ENCODE measurements around the gene FAM83C. TPM values are rescaled to one million over a fixed set of nuclear protein-coding genes. Genes with fewer than 3 reads are reported as not detected.
"Not testable (repeated sequence)": the region's sequence is repeated elsewhere in the genome, so short reads cannot be mapped to it uniquely, and the experiment has no call there.

The FAM83C gene
- polyA plus RNA-seq, 3 donors, result 0.06 TPM; not detected in 1

- DNase-seq (ENCODE audit: low read depth in 3 of 3, low spot score in 2 of 3), result no peak
Observed at GRCh38 chr20:35319192-35319870, 27.1 kb upstream of the FAM83C start.

- no peak for DNase-seq (ENCODE audit: low read depth in 3 of 3, low spot score in 2 of 3)
Observed at GRCh38 chr20:35318502-35319157, 26.4 kb upstream of the FAM83C start.

DNA sequence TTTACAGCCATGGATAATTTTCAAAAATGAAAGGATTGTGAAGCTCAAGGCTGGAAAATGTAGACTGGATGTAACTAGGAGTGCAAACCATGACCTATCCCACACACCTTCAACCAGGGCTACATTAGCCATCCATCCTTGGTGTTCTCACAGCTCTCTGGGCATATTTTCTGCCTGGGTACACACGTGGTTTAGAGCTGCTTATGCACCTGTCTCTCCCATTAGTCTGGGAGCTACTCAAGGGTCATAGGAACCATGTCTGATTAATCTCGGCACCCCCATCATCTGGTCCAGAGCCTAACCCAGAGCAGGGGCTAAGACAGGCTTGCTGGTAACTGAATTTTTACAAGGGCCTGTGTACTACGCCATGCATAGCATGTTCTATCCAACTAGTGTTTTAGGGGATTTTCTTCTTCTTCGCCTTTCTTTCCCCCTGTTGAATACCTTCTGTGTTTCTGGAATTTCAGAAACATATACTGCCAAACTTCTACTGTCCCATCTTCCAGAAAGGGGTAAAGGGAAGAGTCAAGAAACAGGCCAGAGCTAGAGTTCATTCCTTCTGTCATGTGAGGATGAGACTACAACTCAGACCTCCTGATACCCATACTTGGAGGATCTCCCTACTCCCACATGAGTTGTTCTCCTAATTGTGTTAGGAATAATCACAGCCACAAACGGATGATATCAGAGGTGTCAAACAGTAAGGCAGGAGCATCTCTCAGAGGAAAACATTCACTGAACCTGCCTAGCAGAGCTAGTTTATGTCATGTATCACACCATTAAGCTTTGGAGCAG lies 25.4 kb upstream of the FAM83C start:
- DNase-seq (ENCODE audit: low read depth in 3 of 3, low spot score in 2 of 3), result no peak

- DNase-seq (ENCODE audit: low read depth in 3 of 3, low spot score in 2 of 3), result no peak
Observed at GRCh38 chr20:35316086-35316485, 23.9 kb upstream of the FAM83C start.

DNA sequence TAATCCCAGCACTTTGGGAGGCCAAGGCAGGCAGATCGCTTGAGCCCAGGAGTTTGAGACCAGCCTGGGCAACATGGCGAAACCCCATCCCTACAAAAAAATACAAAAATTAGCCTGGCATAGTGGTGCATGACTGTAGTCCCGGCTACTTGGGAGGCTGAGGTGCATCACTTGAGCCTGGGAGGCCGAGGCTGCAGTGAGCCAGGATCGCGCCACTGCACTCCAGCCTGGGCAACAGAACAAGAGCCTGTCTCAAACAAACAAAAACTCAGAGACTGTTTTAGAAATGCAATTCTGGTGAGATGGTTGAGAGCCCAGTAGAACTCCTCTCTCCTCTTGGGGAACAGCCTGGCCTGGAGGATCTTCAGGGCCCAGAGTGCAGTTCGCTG lies 23.4 kb upstream of the FAM83C start:
- not testable (repeated sequence) for DNase-seq (ENCODE audit: low read depth in 3 of 3, low spot score in 2 of 3)

- no peak for DNase-seq (ENCODE audit: low read depth in 3 of 3, low spot score in 2 of 3)
Observed at GRCh38 chr20:35314816-35315631, 22.8 kb upstream of the FAM83C start.

DNA sequence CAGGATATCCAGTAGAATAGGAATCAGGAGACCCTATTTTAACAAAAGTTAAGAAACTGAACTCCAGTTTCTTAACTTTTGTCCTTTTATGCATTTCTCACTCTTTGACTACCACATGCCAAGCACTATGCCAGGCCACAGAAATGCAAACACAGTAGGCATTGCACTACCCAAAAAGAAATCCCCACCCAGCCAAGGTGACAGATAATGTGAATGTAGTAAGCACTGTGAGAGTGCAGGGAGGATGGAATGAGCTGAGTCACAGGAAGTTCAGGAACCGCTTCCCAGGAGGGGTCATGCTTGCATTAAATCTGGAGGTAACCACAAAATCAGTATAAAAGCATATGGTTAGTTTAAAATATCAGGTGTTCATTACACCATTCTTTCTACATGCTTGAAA lies 20.1 kb upstream of the FAM83C start:
- no peak for DNase-seq (ENCODE audit: low read depth in 3 of 3, low spot score in 2 of 3)

DNA sequence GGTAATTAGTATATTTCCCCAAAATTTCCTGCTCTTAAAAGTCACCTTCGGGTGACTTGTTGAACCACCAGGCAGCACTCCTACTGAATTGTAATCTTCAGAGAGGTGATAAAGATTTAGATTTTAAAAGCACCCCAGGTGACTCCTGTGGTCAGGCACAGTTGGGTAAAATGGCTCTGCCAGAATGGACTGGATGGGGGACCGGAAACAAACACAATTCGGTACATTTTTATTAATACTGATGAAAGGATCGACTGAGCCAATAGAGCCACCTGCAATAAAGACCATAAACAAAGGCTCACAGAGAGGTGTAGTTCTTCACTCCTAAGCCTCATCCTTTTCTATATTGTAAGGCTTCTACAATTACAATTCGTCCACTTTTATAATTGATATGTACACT lies 19.6 kb upstream of the FAM83C start:
- no peak for DNase-seq (ENCODE audit: low read depth in 3 of 3, low spot score in 2 of 3)

GRCh38 chr20:35311409-35311808 lies 19.2 kb upstream of the FAM83C start:
- DNase-seq (ENCODE audit: low read depth in 3 of 3, low spot score in 2 of 3), result no peak

DNA sequence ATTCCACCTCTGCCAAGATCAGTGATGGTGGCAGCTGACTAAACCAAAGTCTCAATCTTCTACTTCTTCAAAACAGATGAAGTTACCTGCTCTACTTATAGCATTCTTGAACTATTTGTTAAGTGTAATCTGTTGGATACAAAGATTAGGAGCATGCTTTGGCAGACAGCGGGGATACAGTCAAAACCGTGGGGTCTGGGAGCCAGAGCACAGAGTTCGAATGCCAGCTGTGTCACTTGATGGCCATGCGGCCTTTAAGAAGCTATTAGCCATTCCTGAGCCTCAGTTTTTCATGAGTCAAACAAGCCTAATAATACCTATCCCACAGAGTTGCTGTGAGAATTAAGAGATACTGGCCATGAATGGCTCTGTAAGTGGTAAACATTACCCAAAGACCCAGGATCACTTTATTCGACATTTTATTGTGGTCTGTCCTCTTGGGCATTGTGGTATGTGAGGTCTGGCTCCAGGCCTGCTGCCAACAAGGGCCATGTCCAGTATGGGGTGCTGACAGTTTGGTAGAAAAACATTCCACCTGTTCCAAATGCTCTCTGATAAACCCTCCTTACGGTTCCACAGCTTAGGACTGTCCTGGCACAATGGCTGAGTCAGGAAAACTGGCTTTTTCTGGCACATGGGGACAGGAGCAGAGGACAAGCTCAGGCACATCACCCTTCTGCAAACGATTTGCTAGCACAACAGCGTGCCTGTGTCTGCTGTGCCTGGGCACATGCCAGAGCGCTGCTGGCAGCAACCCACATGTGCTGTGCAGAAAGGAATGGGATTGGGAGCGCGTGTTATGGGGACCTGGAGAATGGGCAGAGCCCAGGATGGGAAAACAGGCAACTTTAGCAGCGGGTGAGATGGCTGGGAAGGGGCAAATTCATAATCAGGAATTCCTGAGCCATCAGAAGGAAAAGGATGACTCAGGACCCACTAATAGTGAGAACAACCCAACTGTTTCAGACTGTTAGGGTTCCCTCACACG lies 15.7 kb upstream of the FAM83C start:
- DNase-seq (ENCODE audit: low read depth in 3 of 3, low spot score in 2 of 3), result no peak

DNA sequence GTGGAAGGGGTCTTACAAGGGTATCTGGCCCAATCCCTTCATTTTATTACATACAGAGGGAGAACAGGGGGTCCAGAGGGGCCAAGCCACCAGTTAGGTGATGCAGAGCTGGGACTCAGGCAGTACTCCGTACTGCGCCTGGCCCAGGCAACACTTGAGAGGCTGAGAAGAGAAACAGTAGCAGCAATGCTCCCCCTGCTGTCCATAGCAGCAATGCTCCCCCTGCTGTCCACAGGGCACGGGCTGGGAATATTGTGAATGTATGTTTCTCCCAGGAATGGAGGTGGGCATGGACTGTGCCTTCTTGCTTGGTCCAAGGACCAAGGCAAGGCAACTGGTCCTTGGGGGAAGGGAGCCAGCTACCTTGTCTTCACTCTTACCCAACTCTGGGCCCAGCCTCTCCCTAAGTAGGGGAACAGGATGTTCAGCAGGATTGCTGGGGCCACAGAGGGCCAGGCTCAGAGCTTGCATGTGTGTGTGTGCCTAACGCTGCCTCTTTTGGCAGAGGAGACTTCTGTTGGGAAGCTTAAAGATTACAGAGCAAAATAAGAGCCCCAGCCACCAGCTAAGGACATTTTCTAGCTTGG lies 14.8 kb upstream of the FAM83C start:
- DNase-seq (ENCODE audit: low read depth in 3 of 3, low spot score in 2 of 3), result no peak

DNA sequence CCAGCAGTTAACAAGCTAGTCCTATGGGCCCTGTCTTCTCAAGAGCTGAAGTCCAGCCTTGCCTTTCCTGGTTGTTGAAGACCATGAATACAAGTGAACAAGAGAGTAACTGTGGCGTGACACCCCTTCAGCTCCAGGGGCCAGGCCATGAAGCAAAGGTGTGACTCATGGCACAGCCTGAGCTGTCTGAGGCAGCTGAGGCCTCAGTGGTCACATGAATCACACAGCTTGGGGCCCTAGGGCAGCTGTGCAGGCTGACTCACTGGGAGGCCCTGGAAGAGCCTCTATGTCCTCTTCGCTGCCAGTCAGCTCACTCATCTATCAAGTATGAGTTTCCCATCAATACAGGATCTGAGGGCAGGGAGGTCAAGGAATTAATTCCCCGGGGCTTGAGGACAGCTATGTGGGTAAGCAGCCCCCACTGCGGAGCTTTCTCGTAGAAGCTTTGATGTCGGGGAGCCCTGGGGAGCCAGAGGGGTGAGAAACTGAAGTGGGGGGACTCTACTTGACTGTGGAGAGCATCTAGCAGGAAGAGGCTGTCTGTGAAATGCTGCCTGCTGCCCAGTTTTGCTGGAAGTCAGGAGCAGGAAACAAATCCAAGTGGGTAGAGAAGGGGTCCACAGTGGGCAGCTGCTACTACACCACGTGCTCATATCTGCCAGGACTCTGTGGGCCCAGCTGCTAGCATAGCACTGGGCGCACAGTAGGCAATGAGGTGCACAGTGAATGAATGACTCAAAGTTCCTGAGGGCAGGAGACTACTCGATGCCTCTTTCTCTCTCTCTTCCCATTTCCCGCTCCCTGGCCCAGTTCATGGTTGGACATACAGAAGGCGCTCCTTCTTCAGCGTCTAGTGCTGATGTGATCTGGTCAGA lies 13.7 kb upstream of the FAM83C start:
- no peak for DNase-seq (ENCODE audit: low read depth in 3 of 3, low spot score in 2 of 3)

DNA sequence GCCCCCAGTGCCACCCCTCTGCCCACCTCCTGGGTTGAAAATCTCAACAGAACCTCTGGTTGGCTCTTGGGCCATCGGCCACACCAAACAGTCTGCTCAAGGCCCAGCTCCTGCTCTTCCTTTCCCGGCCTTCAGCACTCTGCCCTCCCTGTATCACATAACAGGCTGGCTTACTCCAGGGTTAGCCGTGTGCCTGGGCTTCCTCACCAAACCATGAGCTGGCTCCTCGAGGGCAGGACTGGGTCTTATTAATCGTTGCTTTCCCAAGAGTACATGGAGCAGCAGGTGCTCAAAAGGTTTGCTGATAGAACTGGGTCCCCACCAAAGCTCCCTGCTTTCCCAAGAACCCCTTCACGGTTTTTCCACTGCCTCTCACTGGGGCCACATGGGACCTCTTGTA lies 12.7 kb upstream of the FAM83C start:
- no peak for DNase-seq (ENCODE audit: low read depth in 3 of 3, low spot score in 2 of 3)

DNA sequence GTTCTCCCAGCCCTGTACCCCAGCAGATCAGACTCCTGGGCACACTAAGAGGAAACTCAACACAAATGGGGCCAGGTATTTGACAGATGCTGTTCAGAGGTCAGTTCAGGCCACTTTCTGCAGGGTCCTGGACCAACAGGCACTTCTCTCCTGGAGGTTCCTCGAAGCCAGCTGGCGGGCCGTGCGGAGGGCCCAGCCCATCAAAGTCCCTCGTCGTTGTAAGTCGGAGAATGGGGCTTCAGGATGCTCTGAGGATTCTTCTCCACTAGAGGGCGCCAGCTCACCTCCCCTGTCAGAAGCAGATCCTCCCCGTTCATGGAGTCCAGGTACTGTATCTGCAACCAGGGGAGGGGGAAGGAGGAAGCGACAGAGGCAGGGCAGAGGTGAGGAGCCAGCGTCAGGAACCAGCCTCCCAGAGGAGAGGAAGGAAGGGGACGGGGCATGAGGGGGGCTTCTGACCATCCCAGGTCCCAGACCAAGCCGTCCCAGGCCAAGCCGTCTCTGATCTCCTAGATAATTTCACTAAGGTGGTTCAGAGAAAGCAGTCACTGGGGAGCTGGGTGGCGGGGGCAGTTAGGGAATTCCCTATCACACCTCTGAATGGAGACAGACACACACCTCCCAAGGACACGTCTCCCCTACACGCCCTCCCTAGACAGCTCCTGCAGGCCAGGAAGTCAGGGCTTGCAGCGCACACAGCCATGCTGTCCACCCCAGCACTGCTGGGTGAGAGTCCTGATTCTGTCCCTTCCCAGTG lies 11.7 kb upstream of the FAM83C start:
- peak; percentile 65 to 76 (median 70) for DNase-seq (ENCODE audit: low read depth in 3 of 3, low spot score in 2 of 3)

DNA sequence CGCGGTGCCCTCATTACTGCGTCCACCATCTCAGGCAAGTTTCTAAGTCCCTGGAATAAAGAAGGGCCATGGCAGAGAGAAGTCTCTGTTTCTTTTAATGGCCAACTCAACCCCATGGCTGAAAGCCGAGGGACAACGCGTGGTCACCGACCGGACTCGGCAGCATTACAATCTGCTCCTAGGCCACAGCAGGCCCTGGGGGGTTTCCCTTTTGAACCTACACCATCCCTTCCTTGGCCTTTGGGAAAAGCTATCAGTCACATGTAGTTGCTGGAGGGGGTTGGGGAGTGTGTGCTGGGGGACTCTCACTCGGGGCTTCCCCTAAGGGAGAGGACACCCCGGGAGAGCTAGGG lies 11.1 kb upstream of the FAM83C start:
- DNase-seq (ENCODE audit: low read depth in 3 of 3, low spot score in 2 of 3), result no peak

- DNase-seq (ENCODE audit: low read depth in 3 of 3, low spot score in 2 of 3), result no peak
Observed at GRCh38 chr20:35302421-35303335, 10.5 kb upstream of the FAM83C start.

GRCh38 chr20:35301426-35301825 lies 9.2 kb upstream of the FAM83C start:
- DNase-seq (ENCODE audit: low read depth in 3 of 3, low spot score in 2 of 3), result no peak
